GM19324 (cell line): ENCODE measurements around the gene NTSR1.

Source experiments
- ATAC-seq: cut with Tn5 transposase; IDR thresholded peaks from one replicate; pipeline ENCODE4 v1.9.1; 2021; ENCODE audit warnings: mild to moderate bottlenecking, moderate library complexity; ENCODE audit not compliant: unreplicated experiment, low FRiP score

The NTSR1 gene

GRCh38 chr20:62797671-62798532 lies 89.3 kb downstream of the NTSR1 start:
- ATAC-seq = no peak

GRCh38 chr20:62799036-62799435 lies 90.4 kb downstream of the NTSR1 start:
- no peak for ATAC-seq

- ATAC-seq = no peak
These were observed 90.8 kb downstream of the NTSR1 start for GRCh38 chr20:62799459-62799858.

GRCh38 chr20:62799873-62800272 lies 91.2 kb downstream of the NTSR1 start:
- no peak for ATAC-seq

GRCh38 chr20:62800314-62801259 lies 92.0 kb downstream of the NTSR1 start:
- no peak for ATAC-seq

- ATAC-seq = no peak
These were observed 92.8 kb downstream of the NTSR1 start for GRCh38 chr20:62801284-62802010.

GRCh38 chr20:62802026-62802712 lies 93.5 kb downstream of the NTSR1 start:
- no peak for ATAC-seq

GRCh38 chr20:62804021-62804626 lies 95.5 kb downstream of the NTSR1 start:
- ATAC-seq = no peak

GRCh38 chr20:62804627-62805154 lies 96.1 kb downstream of the NTSR1 start, which contains the start of gene OGFR:
OGFR (plus strand) TSS chr20:62804835; CDS start chr20:62804860, 25 bp downstream.
- peak; percentile 63 for ATAC-seq

GRCh38 chr20:62805155-62805710 lies 96.6 kb downstream of the NTSR1 start:
- ATAC-seq = peak; percentile 34

- ATAC-seq = no peak
These were observed 97.2 kb downstream of the NTSR1 start for GRCh38 chr20:62805711-62806382.

GRCh38 chr20:62806383-62807050 lies 97.9 kb downstream of the NTSR1 start:
- no peak for ATAC-seq

- no peak for ATAC-seq
These were observed 99.0 kb downstream of the NTSR1 start for GRCh38 chr20:62807444-62808210.

- no peak for ATAC-seq
These were observed 99.7 kb downstream of the NTSR1 start for GRCh38 chr20:62808211-62808865.

- no peak for ATAC-seq
These were observed 101.1 kb downstream of the NTSR1 start for GRCh38 chr20:62809530-62810428.

- ATAC-seq = no peak
These were observed 102.7 kb downstream of the NTSR1 start for GRCh38 chr20:62811320-62811719.
